CD8-positive, alpha-beta memory T cell (primary cell): Measurements from ENCODE around the gene CCL21. TPM values are rescaled to one million over a fixed set of nuclear protein-coding genes. Genes with fewer than 3 reads are reported as not detected.

Source experiments
- CTCF ChIA-PET: fragments of 350-600 bp; sonication (Branson Sonifier 250); formaldehyde crosslinking; loops from one replicate; lab custom pipeline; 2021; ENCODE audit warnings: antibody characterized with exemption; lab: Charles Lee
- POLR2A ChIA-PET: fragments of 350-600 bp; sonication (Branson Sonifier 250); formaldehyde crosslinking; loops from one replicate; lab custom pipeline; 2021; ENCODE audit warnings: antibody characterized with exemption; lab: Charles Lee
- DNase-seq, 5 donors: peaks; one replicate each; pipeline versions ENCODE4 v3.0.0 to v3.0.0-alpha.2; 2020 to 2022; ENCODE audit warnings: mixed read lengths in 1 of 5
- H3K27ac ChIP-seq: one replicate; pipeline ENCODE4 v1.7.0; 2013; ENCODE audit warnings: low read depth, mild to moderate bottlenecking, low read length, moderate library complexity
- H3K27me3 ChIP-seq: 2 replicates; pipeline ENCODE4 v1.7.0; 2013; ENCODE audit warnings: low read length, mild to moderate bottlenecking; ENCODE audit not compliant: insufficient read depth, poor library complexity, severe bottlenecking
- H3K36me3 ChIP-seq: 2 replicates; pipeline ENCODE4 v1.7.0; 2013; ENCODE audit warnings: mild to moderate bottlenecking, low read length, moderate library complexity; ENCODE audit not compliant: insufficient read depth
- H3K4me1 ChIP-seq: 2 replicates; pipeline ENCODE4 v1.7.0; 2013; ENCODE audit warnings: mild to moderate bottlenecking, low read length, moderate library complexity; ENCODE audit not compliant: insufficient read depth
- H3K4me3 ChIP-seq: 2 replicates; pipeline ENCODE4 v1.7.0; 2013; ENCODE audit warnings: mild to moderate bottlenecking, low read length
- H3K9me3 ChIP-seq: 2 replicates; pipeline ENCODE4 v1.7.0; 2013; ENCODE audit warnings: mild to moderate bottlenecking, low read length
- H3K27ac Mint-ChIP-seq, 8 donors: one replicate each; pipeline ENCODE4 v1.8.0; 2020 to 2021; ENCODE audit warnings: mixed read lengths in 8 of 8, mild to moderate bottlenecking in 6 of 8, inconsistent platforms in 3 of 8, moderate library complexity in 3 of 8
- H3K27me3 Mint-ChIP-seq, 2 donors: one replicate each; pipeline ENCODE4 v1.8.0; 2020 to 2021; ENCODE audit warnings: mixed read lengths in 2 of 2, mild to moderate bottlenecking in 1 of 2, moderate library complexity in 1 of 2
- H3K36me3 Mint-ChIP-seq, 3 donors: one replicate each; pipeline ENCODE4 v1.8.0; 2020 to 2021; ENCODE audit warnings: mixed read lengths in 3 of 3, inconsistent platforms in 1 of 3, mild to moderate bottlenecking in 1 of 3
- H3K4me1 Mint-ChIP-seq, 3 donors: one replicate each; pipeline ENCODE4 v1.8.0; 2020 to 2021; ENCODE audit warnings: mixed read lengths in 3 of 3, inconsistent platforms in 1 of 3, mild to moderate bottlenecking in 1 of 3
- H3K4me3 Mint-ChIP-seq, 7 donors: one replicate each; pipeline ENCODE4 v1.8.0; 2020 to 2021; ENCODE audit warnings: mixed read lengths in 7 of 7, mild to moderate bottlenecking in 6 of 7, moderate library complexity in 4 of 7, inconsistent platforms in 2 of 7
- H3K9me3 Mint-ChIP-seq, 5 donors: one replicate each; pipeline ENCODE4 v1.8.0; 2020 to 2022; ENCODE audit warnings: mixed read lengths in 5 of 5, mild to moderate bottlenecking in 3 of 5, moderate library complexity in 2 of 5, inconsistent platforms in 1 of 5
- polyA plus RNA-seq: library from polyadenylated mRNA; unstranded; fragments of 300-500 nt; fragmentation: Illumina TruSeq; gene quantifications from one replicate; pipeline ENCODE4 v1.2.3, GENCODE V29; 2021
- total RNA-seq, 2 experiments: library from RNA; stranded (reverse); gene quantifications; one replicate each; pipeline ENCODE4 v1.2.3, GENCODE V29; 2021

The CCL21 gene
- total and polyA plus RNA-seq, 3 experiments from 2014 or later: not detected

- Mint-ChIP-seq H3K27me3 (peaks cover 0 to 16% of the 10 kb centered on the region in 2 donors), H3K36me3 (no peaks in the 10 kb centered on the region), H3K4me1 (no peaks in the 10 kb centered on the region), H3K27ac (peak overlapping the region in 2 of 8 donors; percentile 8 to 25), H3K4me3 (no peak overlapping the region), H3K9me3 (no peaks in the 10 kb centered on the region)
- CTCF ChIA-PET: interaction anchor here (1.9 kb wide), 1 partner anchor 14 kb away, joined by 4 read pairs; no protein-coding TSS in a partner anchor
- POLR2A ChIA-PET: no interaction called here
- DNase-seq: no peak
- H3K4me3 ChIP-seq: no peak overlapping the region
- no peaks in the 10 kb centered on the region for H3K27me3 ChIP-seq
- H3K27ac ChIP-seq: no peak overlapping the region
- no peaks in the 10 kb centered on the region for H3K36me3 ChIP-seq
- H3K4me1 ChIP-seq: no peaks in the 10 kb centered on the region
- no peaks in the 10 kb centered on the region for H3K9me3 ChIP-seq
These were observed 21.4 kb downstream of the CCL21 start for GRCh38 chr9:34688329-34689115.

GRCh38 chr9:34687276-34688030 lies 22.5 kb downstream of the CCL21 start:
- Mint-ChIP-seq H3K4me1 (no peaks in the 10 kb centered on the region), H3K27me3 (peaks cover 0 to 16% of the 10 kb centered on the region in 2 donors), H3K9me3 (no peaks in the 10 kb centered on the region), H3K4me3 (no peak overlapping the region), H3K36me3 (no peaks in the 10 kb centered on the region), H3K27ac (peak overlapping the region in 1 of 8 donors; percentile 74)
- Histone ChIP-seq H3K36me3 (no peaks in the 10 kb centered on the region), H3K9me3 (no peaks in the 10 kb centered on the region), H3K4me1 (no peaks in the 10 kb centered on the region), H3K4me3 (no peak overlapping the region), H3K27ac (no peak overlapping the region), H3K27me3 (no peaks in the 10 kb centered on the region)
- DNase-seq: no peak
- CTCF ChIA-PET: interaction anchor here (1.4 to 1.9 kb wide), 2 partner anchors 13 to 15 kb away, joined by 3 to 4 read pairs; no protein-coding TSS in a partner anchor
- POLR2A ChIA-PET: no interaction called here

DNA sequence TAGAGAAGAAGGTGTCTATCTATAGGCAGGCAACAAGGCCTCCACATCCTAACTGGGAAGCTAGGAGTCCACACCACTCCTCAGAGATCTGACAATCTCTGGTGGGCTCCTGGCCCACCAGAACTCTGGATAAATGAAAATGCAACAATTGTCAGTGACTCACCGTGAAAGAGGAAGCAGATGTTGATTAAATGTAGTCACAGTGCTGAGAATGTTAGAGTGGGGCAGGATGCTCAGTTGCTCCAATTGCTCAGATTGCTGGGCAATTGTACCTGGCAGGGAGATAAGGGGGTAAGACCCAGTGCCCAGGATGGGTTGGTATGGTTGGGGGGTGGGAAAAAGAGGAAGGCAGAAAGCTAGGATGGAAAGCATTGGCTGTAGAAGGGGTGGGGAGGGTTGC lies 23.2 kb downstream of the CCL21 start:
- Mint-ChIP-seq H3K4me3 (no peak overlapping the region), H3K36me3 (peaks cover 0 to 2% (median 0%) of the 10 kb centered on the region in 3 donors), H3K27me3 (peaks cover 2 to 16% of the 10 kb centered on the region in 2 donors), H3K27ac (peak overlapping the region in 1 of 8 donors; percentile 8), H3K9me3 (no peaks in the 10 kb centered on the region), H3K4me1 (no peaks in the 10 kb centered on the region)
- no peaks in the 10 kb centered on the region for H3K4me1 ChIP-seq
- no peaks in the 10 kb centered on the region for H3K9me3 ChIP-seq
- no peak for DNase-seq
- H3K27ac ChIP-seq: no peak overlapping the region
- H3K36me3 ChIP-seq: no peaks in the 10 kb centered on the region
- ChIA-PET POLR2A (no interaction called here), CTCF (interaction anchor here (1.4 to 1.9 kb wide), 3 partner anchors 14 to 52 kb away, joined by 3 to 4 read pairs (median 3); no protein-coding TSS in a partner anchor)
- no peak overlapping the region for H3K4me3 ChIP-seq
- no peaks in the 10 kb centered on the region for H3K27me3 ChIP-seq

DNA sequence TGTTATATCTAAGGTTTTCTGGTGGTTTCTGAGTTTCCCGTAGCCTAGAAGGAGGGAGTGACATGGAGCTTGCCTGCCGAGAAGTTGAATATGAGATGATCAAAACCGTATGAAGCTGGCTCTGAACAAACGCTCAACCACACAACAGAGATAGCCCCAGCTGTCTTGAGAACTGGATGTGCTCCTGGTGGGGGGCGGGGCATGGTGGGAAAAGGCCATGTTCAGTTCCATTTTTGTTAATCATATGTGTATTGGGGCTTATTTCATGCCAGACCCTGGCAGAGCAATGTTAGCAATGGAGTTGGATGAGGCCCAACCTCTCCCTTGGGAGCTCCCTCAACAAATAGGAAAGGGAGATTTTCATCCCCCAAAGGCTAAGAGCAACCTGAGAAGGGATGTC lies 23.7 kb downstream of the CCL21 start:
- Mint-ChIP-seq H3K36me3 (peaks cover 0 to 2% (median 0%) of the 10 kb centered on the region in 3 donors), H3K4me3 (no peak overlapping the region), H3K27ac (no peak overlapping the region), H3K4me1 (no peaks in the 10 kb centered on the region), H3K27me3 (peaks cover 2 to 16% of the 10 kb centered on the region in 2 donors), H3K9me3 (no peaks in the 10 kb centered on the region)
- ChIA-PET POLR2A (no interaction called here), CTCF (interaction anchor here (1.4 to 1.9 kb wide), 3 partner anchors 14 to 52 kb away, joined by 3 to 4 read pairs (median 3); no protein-coding TSS in a partner anchor)
- no peak overlapping the region for H3K27ac ChIP-seq
- H3K4me3 ChIP-seq: no peak overlapping the region
- no peaks in the 10 kb centered on the region for H3K4me1 ChIP-seq
- no peak for DNase-seq
- H3K9me3 ChIP-seq: no peaks in the 10 kb centered on the region
- no peaks in the 10 kb centered on the region for H3K36me3 ChIP-seq
- H3K27me3 ChIP-seq: no peaks in the 10 kb centered on the region

GRCh38 chr9:34685591-34685990 lies 24.3 kb downstream of the CCL21 start:
- Histone ChIP-seq H3K27me3 (no peaks in the 10 kb centered on the region), H3K27ac (no peak overlapping the region), H3K4me3 (no peak overlapping the region), H3K36me3 (no peaks in the 10 kb centered on the region), H3K4me1 (no peaks in the 10 kb centered on the region), H3K9me3 (no peaks in the 10 kb centered on the region)
- peaks cover 0 to 2% (median 0%) of the 10 kb centered on the region in 3 donors for H3K36me3 Mint-ChIP-seq
- DNase-seq: no peak
- POLR2A ChIA-PET: no interaction called here
- H3K4me1 Mint-ChIP-seq: no peaks in the 10 kb centered on the region
- peaks cover 2 to 16% of the 10 kb centered on the region in 2 donors for H3K27me3 Mint-ChIP-seq
- CTCF ChIA-PET: interaction anchor here (1.5 kb wide), 1 partner anchor 51 kb away, joined by 3 read pairs; no protein-coding TSS in a partner anchor
- H3K9me3 Mint-ChIP-seq: no peaks in the 10 kb centered on the region
- no peak overlapping the region for H3K4me3 Mint-ChIP-seq
- no peak overlapping the region for H3K27ac Mint-ChIP-seq

DNA sequence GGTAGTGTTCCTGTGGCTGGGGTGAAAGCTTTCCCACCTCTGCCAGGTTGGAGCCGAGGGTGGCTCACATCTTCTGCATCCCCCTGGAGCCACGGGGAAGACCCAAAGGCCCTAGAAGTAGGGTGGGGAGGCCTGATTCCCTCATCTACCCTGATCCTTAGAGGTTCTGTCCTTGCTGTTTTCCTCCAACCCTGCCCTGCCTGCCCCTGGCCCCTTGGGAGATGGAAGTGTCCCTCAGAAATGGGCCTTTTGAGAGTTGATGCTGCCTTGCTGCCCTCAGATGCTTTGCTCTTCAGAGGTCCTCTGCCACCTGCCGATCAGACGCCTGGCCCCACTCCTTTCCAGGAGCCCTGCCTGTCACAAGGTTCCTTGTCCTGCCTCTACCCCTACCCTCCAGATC lies 25.1 kb downstream of the CCL21 start:
- POLR2A ChIA-PET: no interaction called here
- H3K4me3 Mint-ChIP-seq: no peak overlapping the region
- CTCF ChIA-PET: no interaction called here

GRCh38 chr9:34684145-34684544 lies 25.8 kb downstream of the CCL21 start:
- DNase-seq: no peak

More for the DNA sequence above, 25.1 kb downstream of the CCL21 start:
- Histone ChIP-seq H3K4me1 (no peaks in the 10 kb centered on the region), H3K27ac (no peak overlapping the region), H3K9me3 (no peaks in the 10 kb centered on the region), H3K4me3 (no peak overlapping the region), H3K36me3 (no peaks in the 10 kb centered on the region), H3K27me3 (no peaks in the 10 kb centered on the region)
- Mint-ChIP-seq H3K9me3 (no peaks in the 10 kb centered on the region), H3K27me3 (peaks cover 2 to 16% of the 10 kb centered on the region in 2 donors), H3K4me1 (no peaks in the 10 kb centered on the region), H3K27ac (peak overlapping the region in 1 of 8 donors; percentile 27), H3K36me3 (peaks cover 0 to 2% (median 0%) of the 10 kb centered on the region in 3 donors)
- no peak for DNase-seq

More at GRCh38 chr9:34684145-34684544, 25.8 kb downstream of the CCL21 start:
- no peaks in the 10 kb centered on the region for H3K9me3 Mint-ChIP-seq
- no peaks in the 10 kb centered on the region for H3K36me3 ChIP-seq
- no peak overlapping the region for H3K27ac Mint-ChIP-seq
- no peaks in the 10 kb centered on the region for H3K4me1 Mint-ChIP-seq
- no peaks in the 10 kb centered on the region for H3K27me3 ChIP-seq
- no peak overlapping the region for H3K4me3 Mint-ChIP-seq
- POLR2A ChIA-PET: no interaction called here
- H3K4me1 ChIP-seq: no peaks in the 10 kb centered on the region
- H3K27me3 Mint-ChIP-seq: peaks cover 2 to 16% of the 10 kb centered on the region in 2 donors
- CTCF ChIA-PET: no interaction called here
- peaks cover 0 to 2% (median 0%) of the 10 kb centered on the region in 3 donors for H3K36me3 Mint-ChIP-seq
- H3K9me3 ChIP-seq: no peaks in the 10 kb centered on the region
- H3K4me3 ChIP-seq: no peak overlapping the region
- no peak overlapping the region for H3K27ac ChIP-seq
